SHP77 (cell line): ENCODE measurements around the gene PTGER3.
"Not testable (repeated sequence)": the region's sequence is repeated elsewhere in the genome, so short reads cannot be mapped to it uniquely, and the experiment has no call there.

Experiments
- DNase-seq, 2 experiments: peaks; one replicate each; lab custom pipeline; 2025; lab: John Stamatoyannopoulos, UW

The PTGER3 gene

GRCh38 chr1:71002709-71003475 is 44.7 kb downstream of the PTGER3 start:
- no peak for DNase-seq

- no peak for DNase-seq
These were observed 46.0 kb downstream of the PTGER3 start for GRCh38 chr1:71001624-71002023.

- no peak for DNase-seq
These were observed 49.8 kb downstream of the PTGER3 start for GRCh38 chr1:70997793-70998192.

- no peak for DNase-seq
These were observed 52.8 kb downstream of the PTGER3 start for GRCh38 chr1:70994753-70995268.

GRCh38 chr1:70993798-70994197 is 53.8 kb downstream of the PTGER3 start:
- DNase-seq = no peak

GRCh38 chr1:70992521-70992920 is 55.1 kb downstream of the PTGER3 start:
- DNase-seq = no peak

GRCh38 chr1:70990469-70991253 is 57.0 kb downstream of the PTGER3 start:
- no peak for DNase-seq

- no peak for DNase-seq
These were observed 60.1 kb downstream of the PTGER3 start for GRCh38 chr1:70987497-70987896.

GRCh38 chr1:70985776-70986225 is 61.8 kb downstream of the PTGER3 start:
- DNase-seq = not testable (repeated sequence)

- DNase-seq = not testable (repeated sequence)
These were observed 62.3 kb downstream of the PTGER3 start for GRCh38 chr1:70985278-70985677.

- no peak for DNase-seq
These were observed 67.3 kb downstream of the PTGER3 start for GRCh38 chr1:70980361-70980760.

- no peak for DNase-seq
These were observed 67.7 kb downstream of the PTGER3 start for GRCh38 chr1:70979881-70980280.

GRCh38 chr1:70979313-70979712 is 68.3 kb downstream of the PTGER3 start:
- DNase-seq = no peak

- no peak for DNase-seq
These were observed 69.0 kb downstream of the PTGER3 start for GRCh38 chr1:70978623-70979022.

- DNase-seq = no peak
These were observed 70.0 kb downstream of the PTGER3 start for GRCh38 chr1:70977575-70977974.

- no peak for DNase-seq
These were observed 70.6 kb downstream of the PTGER3 start for GRCh38 chr1:70977041-70977440.

GRCh38 chr1:70973754-70974153 is 73.9 kb downstream of the PTGER3 start:
- DNase-seq = no peak

- DNase-seq = no peak
These were observed 77.2 kb downstream of the PTGER3 start for GRCh38 chr1:70970407-70970806.

- DNase-seq = no peak
These were observed 81.5 kb downstream of the PTGER3 start for GRCh38 chr1:70966018-70966638.

GRCh38 chr1:70963374-70963773 is 84.2 kb downstream of the PTGER3 start:
- DNase-seq = no peak

GRCh38 chr1:70961374-70961975 is 86.1 kb downstream of the PTGER3 start:
- DNase-seq = no peak

GRCh38 chr1:70948396-70949017 is 99.1 kb downstream of the PTGER3 start:
- no peak for DNase-seq
